ENCODE data around the gene ATP1A1. TPM values are rescaled to one million over a fixed set of nuclear protein-coding genes. Genes with fewer than 3 reads are reported as not detected.

ATP1A1 gene
- total RNA-seq, 1 experiment from 2014 or later, result 378 TPM

DNA sequence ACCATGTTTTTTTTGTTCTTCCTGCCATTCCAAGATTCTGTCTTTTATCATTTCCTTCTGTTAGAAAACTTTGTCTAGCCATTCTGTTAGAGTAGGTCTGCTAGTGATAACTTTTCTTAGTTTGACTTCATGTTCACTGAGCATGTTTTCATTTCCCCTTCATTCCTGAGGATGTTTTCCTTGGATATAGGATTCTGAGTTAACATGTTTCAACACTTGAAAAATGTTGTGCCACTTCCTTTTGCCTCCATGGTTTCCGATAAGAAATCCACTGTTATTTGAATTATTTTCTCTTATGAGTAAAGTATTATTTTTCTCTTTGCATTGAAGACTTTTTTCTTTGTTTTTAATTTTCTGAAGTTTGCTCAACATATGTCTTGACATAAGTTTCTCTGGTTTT is 66.7 kb downstream of the ATP1A1 start:
- Mint-ChIP-seq H3K27me3 (ENCODE audit: insufficient read depth, unreplicated experiment) (peaks cover 67% of the 10 kb centered on the region), H3K36me3 (ENCODE audit: insufficient read depth, unreplicated experiment) (no peaks in the 10 kb centered on the region), H3K9me3 (ENCODE audit: unreplicated experiment) (no peaks in the 10 kb centered on the region), H3K4me3 (ENCODE audit: unreplicated experiment) (no peak overlapping the region), H3K4me1 (ENCODE audit: insufficient read depth, unreplicated experiment) (no peaks in the 10 kb centered on the region), H3K27ac (ENCODE audit: low read depth, unreplicated experiment) (no peak overlapping the region)
- no peak for DNase-seq (ENCODE audit: unreplicated experiment)
- BruUV-seq (replicated peaks), result no TSS peak
- no peak for TF ChIP-seq CTCF (IDR thresholded peaks at IDR 0.05; ENCODE audit: unreplicated experiment)
- intact Hi-C loops (cut with micrococcal nuclease), result no loop called here
- ChIA-PET POLR2A (interaction anchor here (0.7 kb wide), 1 partner anchor 249 kb away, joined by 3 read pairs; no protein-coding TSS in a partner anchor), CTCF (no interaction called here)

DNA sequence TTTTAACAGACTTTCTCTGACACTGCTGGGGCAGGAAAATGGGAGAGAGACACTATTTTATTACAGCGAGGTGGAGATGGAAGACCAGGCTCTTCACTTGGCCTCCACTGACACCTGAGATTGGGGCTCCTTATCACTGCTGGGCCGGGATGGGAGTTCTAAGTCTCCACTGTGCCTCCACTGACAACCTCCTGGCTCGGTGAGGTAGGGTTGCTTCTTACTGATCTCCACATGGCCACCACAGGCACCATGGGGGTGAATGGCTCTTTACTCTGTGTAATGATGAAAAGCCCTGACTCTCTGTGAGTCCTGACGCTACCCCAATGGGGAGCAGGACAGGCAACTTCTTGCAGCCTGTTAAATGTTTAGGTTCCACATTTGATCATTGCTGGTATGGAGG is 67.7 kb downstream of the ATP1A1 start:
- Mint-ChIP-seq H3K27me3 (ENCODE audit: insufficient read depth, unreplicated experiment) (peaks cover 67% of the 10 kb centered on the region), H3K4me1 (ENCODE audit: insufficient read depth, unreplicated experiment) (no peaks in the 10 kb centered on the region), H3K27ac (ENCODE audit: low read depth, unreplicated experiment) (no peak overlapping the region), H3K9me3 (ENCODE audit: unreplicated experiment) (no peaks in the 10 kb centered on the region), H3K36me3 (ENCODE audit: insufficient read depth, unreplicated experiment) (no peaks in the 10 kb centered on the region), H3K4me3 (ENCODE audit: unreplicated experiment) (no peak overlapping the region)
- ChIA-PET POLR2A (interaction anchor here (0.6 kb wide), 1 partner anchor 52 kb away, joined by 3 read pairs; no protein-coding TSS in a partner anchor), CTCF (interaction anchor here (1.9 kb wide), 1 partner anchor 45 kb away, joined by 5 read pairs; no protein-coding TSS in a partner anchor)
- no peak for DNase-seq (ENCODE audit: unreplicated experiment)
- no peak for TF ChIP-seq CTCF (IDR thresholded peaks at IDR 0.05; ENCODE audit: unreplicated experiment)
- intact Hi-C loops (cut with micrococcal nuclease), result no loop called here
- BruUV-seq (replicated peaks), result no TSS peak

DNA sequence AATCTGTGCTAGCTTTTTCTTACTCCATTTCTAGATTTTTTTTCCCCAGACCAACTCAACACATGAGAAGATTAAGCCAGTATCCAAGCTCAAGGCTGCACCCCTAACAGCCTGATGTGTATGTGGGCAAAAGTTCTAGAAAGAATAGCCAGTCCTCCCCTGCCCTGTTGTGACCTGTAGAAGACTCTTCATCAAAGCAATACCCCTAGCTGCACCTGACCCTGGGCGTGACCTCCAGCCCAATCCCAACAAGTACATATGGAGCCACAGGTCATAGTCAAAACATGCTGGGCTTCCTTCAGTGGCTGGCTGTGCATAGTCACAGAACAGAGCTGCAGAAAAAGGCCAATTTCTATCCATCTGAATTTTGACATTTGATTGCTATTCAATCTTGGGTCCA is 72.5 kb downstream of the ATP1A1 start:
- H3K4me3 Mint-ChIP-seq (ENCODE audit: unreplicated experiment), result no peak overlapping the region
- no peaks in the 10 kb centered on the region for H3K36me3 Mint-ChIP-seq (ENCODE audit: insufficient read depth, unreplicated experiment)
- H3K9me3 Mint-ChIP-seq (ENCODE audit: unreplicated experiment), result no peaks in the 10 kb centered on the region
- intact Hi-C loops (cut with micrococcal nuclease), result no loop called here
- peaks cover 38% of the 10 kb centered on the region for H3K27me3 Mint-ChIP-seq (ENCODE audit: insufficient read depth, unreplicated experiment)
- no TSS peak for BruUV-seq (replicated peaks)
- ChIA-PET POLR2A (interaction anchor here (0.6 kb wide), 1 partner anchor 1431 kb away, joined by 3 read pairs; no protein-coding TSS in a partner anchor), CTCF (interaction anchor here (0.9 kb wide), 1 partner anchor 306 kb away, joined by 3 read pairs; no protein-coding TSS in a partner anchor)
- no peak for TF ChIP-seq CTCF (IDR thresholded peaks at IDR 0.05; ENCODE audit: unreplicated experiment)
- DNase-seq (ENCODE audit: unreplicated experiment), result no peak
- peaks cover 6% of the 10 kb centered on the region for H3K4me1 Mint-ChIP-seq (ENCODE audit: insufficient read depth, unreplicated experiment)
- no peak overlapping the region for H3K27ac Mint-ChIP-seq (ENCODE audit: low read depth, unreplicated experiment)

- Mint-ChIP-seq H3K27ac (ENCODE audit: low read depth, unreplicated experiment) (no peak overlapping the region), H3K4me1 (ENCODE audit: insufficient read depth, unreplicated experiment) (peaks cover 6% of the 10 kb centered on the region), H3K4me3 (ENCODE audit: unreplicated experiment) (no peak overlapping the region), H3K36me3 (ENCODE audit: insufficient read depth, unreplicated experiment) (no peaks in the 10 kb centered on the region), H3K27me3 (ENCODE audit: insufficient read depth, unreplicated experiment) (peaks cover 26% of the 10 kb centered on the region), H3K9me3 (ENCODE audit: unreplicated experiment) (no peaks in the 10 kb centered on the region)
- CTCF ChIA-PET, result interaction anchor here (0.6 to 2.5 kb wide), 3 partner anchors 38 to 1006 kb away, joined by 3 to 13 read pairs (median 4); no protein-coding TSS in a partner anchor
- POLR2A ChIA-PET, result no interaction called here
- DNase-seq (ENCODE audit: unreplicated experiment), result no peak
- no TSS peak for BruUV-seq (replicated peaks)
- intact Hi-C loops (cut with micrococcal nuclease), result no loop called here
- TF ChIP-seq CTCF (IDR thresholded peaks at IDR 0.05; ENCODE audit: unreplicated experiment), result no peak
These were observed 73.6 kb downstream of the ATP1A1 start for GRCh38 chr1:116446686-116447085.
